GM12891 (cell line): ENCODE data around the gene MARK4.

Experiments
- POLR2AphosphoS5 ChIP-seq: IDR thresholded peaks from 2 replicates; pipeline ENCODE4 v1.6.1; 2011; ENCODE audit warnings: low read depth, low read length, control low read depth
- TAF1 ChIP-seq: IDR thresholded peaks from 2 replicates; pipeline ENCODE4 v1.6.1; 2011; ENCODE audit warnings: low read depth, low read length, control low read depth

DNA sequence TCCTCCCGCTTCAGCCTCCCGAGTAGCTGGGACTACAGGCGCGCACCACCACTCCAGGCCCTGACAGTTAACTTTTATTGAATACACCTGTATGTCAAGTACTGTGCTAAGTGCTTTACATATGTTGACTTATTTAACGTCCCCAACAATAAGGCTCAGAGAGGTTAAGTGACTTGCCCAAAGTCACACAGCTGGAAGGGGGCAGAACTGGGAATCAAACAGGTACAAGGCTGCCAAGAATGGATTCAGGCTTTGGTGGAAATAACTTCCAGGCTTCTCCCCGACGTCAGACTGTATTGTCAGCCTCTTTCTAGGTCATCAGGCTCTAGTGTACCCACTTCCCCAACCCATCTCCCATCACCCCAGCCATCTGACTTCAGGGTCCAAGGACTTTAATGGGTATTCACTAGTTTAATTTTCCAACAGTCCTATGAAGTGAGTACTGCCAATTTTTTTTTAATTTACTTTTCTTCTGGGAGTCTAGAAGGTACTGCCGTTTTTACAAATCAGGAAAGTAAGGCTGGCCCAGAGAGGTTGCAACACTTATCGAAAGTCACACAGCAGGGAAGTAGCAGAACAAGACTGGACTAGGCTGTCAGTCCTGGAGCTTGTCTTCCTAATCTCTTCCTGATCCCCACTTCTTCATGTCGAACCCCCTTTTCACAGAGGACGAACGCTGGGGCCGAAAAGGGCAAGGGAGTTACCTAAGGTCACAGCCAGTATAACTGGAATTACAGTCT, 76.5 kb downstream of the MARK4 start:
- TF ChIP-seq TAF1 (no peak), POLR2AphosphoS5 (no peak)
